Activated CD8-positive, alpha-beta T cell treated with anti-CD3 and anti-CD28 coated beads, Interleukin-2, amount 10 ng/mL, durations not matched to agents 7 days and 5 days (primary cell): ENCODE data around the gene XRCC2. TPM values are rescaled to one million over a fixed set of nuclear protein-coding genes. Genes with fewer than 3 reads are reported as not detected.
A peak's percentile ranks its signal among the peaks of the same experiment; 100 is the strongest.

Source experiments
- ATAC-seq: fragments of 150-1000 bp; cut with Tn5 transposase; one replicate; pipeline ENCODE4 v1.10.0; 2021; ENCODE audit warnings: moderate library complexity
- CTCF ChIA-PET: fragments of 350-600 bp; sonication (Branson Sonifier 250); formaldehyde crosslinking; loops from one replicate; lab custom pipeline; 2021; ENCODE audit warnings: antibody characterized with exemption; lab: Charles Lee
- POLR2A ChIA-PET: fragments of 350-600 bp; sonication (Branson Sonifier 250); formaldehyde crosslinking; loops from one replicate; lab custom pipeline; 2021; ENCODE audit warnings: antibody characterized with exemption; lab: Charles Lee
- DNase-seq: peaks from one replicate; pipeline ENCODE4 v3.0.0-alpha.2; 2020
- H3K27ac Mint-ChIP-seq: one replicate; pipeline ENCODE4 v1.8.0; 2021; ENCODE audit warnings: mild to moderate bottlenecking, mixed read lengths
- H3K27me3 Mint-ChIP-seq: one replicate; pipeline ENCODE4 v1.8.0; 2021; ENCODE audit warnings: low read depth, mixed read lengths
- H3K36me3 Mint-ChIP-seq: one replicate; pipeline ENCODE4 v1.8.0; 2021; ENCODE audit warnings: low read depth, mixed read lengths
- H3K4me1 Mint-ChIP-seq: one replicate; pipeline ENCODE4 v1.8.0; 2021; ENCODE audit warnings: low read depth, mixed read lengths
- H3K4me3 Mint-ChIP-seq: one replicate; pipeline ENCODE4 v1.8.0; 2021; ENCODE audit warnings: mild to moderate bottlenecking, mixed read lengths
- H3K9me3 Mint-ChIP-seq: one replicate; pipeline ENCODE4 v1.8.0; 2022; ENCODE audit warnings: mixed read lengths; ENCODE audit not compliant: insufficient read depth
- total RNA-seq, 2 experiments: library from RNA; stranded (reverse); gene quantifications; one replicate each; pipeline ENCODE4 v1.2.3, GENCODE V29; 2021

Gene XRCC2
- total RNA-seq, 2 experiments from 2014 or later, result 15.3 to 15.6 TPM

DNA sequence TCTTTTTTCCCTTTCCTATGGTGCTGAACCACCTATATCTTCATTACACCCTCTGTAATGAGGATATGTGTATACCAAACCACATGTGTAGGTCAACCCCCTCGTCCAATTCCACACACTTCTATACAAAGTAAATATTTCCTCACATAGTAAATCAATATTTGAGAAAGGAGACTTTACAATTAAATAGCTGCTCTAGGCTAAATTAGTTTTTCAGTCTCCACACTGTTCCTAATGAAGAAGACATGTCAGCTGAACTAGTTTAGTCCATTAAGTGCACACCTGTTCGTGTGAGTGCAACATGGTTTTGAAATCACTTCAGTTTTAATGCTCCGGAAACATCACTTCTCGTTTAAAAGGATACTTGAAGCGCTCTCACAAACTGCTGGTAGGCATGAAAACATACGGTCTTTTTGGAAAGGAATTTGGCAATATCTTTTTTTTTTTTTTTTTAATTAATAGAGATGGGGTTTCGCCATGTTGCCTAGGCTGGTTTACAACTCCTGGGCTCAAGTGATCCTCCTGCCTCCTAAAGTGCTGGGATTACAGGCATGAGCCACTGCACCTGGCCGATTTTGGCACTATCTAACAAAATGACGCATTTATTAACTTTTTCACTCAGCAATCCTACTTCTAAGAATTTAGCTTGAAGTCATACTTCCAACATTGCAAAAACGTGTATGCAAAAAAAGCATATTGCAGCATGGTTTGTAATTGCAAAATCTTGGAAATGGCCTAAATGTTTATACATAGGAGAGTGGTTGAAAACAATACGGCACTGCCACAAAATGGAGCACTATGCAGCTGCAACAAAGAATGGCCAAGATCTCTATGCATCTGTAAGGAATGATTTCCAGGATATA is 2.1 kb upstream of the XRCC2 start:
- no peaks in the 10 kb centered on the region for H3K27me3 Mint-ChIP-seq
- no peak overlapping the region for H3K27ac Mint-ChIP-seq
- peaks cover 12% of the 10 kb centered on the region for H3K4me1 Mint-ChIP-seq
- POLR2A ChIA-PET, result no interaction called here
- H3K4me3 Mint-ChIP-seq, result peak overlapping the region; percentile 43
- ATAC-seq (no peak), DNase-seq (no peak)
- no peaks in the 10 kb centered on the region for H3K9me3 Mint-ChIP-seq
- peaks cover 11% of the 10 kb centered on the region for H3K36me3 Mint-ChIP-seq
- CTCF ChIA-PET, result interaction anchor here (1.0 kb wide), 1 partner anchor 28 kb away, joined by 3 read pairs; no protein-coding TSS in a partner anchor

DNA sequence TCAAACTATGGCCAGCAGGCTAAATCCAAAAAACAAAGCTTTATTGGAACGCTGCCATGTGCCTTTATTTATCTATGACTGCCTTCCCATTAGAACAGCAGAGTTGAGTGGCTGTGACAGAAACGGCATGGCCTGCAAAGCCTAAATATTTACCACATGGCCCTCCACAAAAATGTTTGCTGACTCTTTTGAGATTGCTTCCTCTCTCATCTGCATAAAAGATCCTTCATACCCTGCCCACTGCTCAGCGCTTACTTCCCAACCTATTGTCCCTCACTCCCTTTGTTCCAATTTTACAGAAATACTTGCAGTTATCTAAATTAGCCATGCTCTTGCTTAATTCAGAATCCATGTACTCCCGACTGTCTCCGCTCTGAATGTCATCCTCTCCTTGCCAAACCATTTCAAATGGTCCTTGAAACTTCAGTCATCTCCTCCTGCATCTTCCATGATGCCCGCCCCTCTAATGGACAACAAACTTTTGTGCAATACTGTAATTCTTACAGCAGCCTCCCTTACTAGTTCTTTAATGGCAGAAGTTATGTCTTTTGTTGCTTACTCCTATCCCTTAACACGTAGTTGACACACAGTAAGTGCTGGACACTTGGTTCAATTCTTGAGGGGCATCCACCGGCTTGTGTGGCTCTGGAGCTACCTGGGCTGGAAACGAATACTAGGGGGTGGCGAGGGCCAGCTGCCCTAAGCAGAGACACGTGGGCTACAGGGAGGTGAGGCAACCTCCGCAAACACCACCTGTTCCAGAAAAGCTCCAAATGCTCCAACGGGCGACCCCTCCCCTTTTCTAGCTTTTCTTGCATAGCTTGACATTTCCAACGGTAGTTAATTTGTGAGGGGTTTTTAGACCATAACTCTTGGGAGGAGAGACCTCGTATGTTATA is 832 bp downstream of the XRCC2 start:
- Mint-ChIP-seq H3K27me3 (no peaks in the 10 kb centered on the region), H3K27ac (peak overlapping the region; percentile 98), H3K36me3 (peaks cover 23% of the 10 kb centered on the region), H3K4me3 (peak overlapping the region; percentile 89), H3K4me1 (peaks cover 18% of the 10 kb centered on the region), H3K9me3 (no peaks in the 10 kb centered on the region)
- ATAC-seq, result peak; percentile 47
- ChIA-PET CTCF (no interaction called here), POLR2A (no interaction called here)
- DNase-seq, result peak; percentile 38

DNA sequence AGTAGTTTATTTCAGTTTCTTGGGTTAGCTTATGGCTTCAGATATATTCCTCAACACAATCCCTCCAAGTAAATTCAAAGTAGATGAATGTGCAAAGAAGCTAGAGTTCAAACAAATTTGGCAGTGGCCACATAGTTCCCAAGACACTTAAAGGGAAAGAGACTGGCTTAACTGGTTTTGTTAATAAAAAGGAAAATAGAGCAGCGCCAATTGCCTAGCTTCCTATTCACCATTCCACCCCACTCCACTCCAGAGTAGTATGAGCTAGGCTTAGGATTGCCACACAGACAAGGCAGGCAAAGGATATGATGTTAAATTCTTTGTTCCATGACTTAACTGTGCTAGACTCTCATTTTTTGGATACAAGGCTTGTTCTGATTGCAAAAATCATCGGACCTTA is 2.0 kb downstream of the XRCC2 start:
- H3K27ac Mint-ChIP-seq, result no peak overlapping the region
- no peak for ATAC-seq
- no peak overlapping the region for H3K4me3 Mint-ChIP-seq

DNA sequence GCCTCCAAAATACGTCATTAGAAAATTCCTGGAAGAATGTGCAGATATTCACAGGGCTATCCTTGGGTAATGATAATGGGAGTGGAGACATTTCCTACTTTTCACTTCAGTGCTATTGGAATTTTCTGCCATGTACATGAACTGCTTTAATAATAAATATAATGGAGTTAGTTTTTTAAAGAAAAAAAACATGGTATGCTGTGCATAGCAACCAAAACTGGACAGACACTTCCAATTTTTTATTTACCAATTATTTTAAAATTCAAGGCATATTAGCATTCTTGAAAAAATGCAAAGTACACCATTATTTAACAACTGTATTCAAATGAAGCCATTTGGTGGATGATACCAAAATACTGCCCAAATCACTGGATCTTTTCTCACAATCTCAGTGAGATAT is 3.3 kb downstream of the XRCC2 start:
- Mint-ChIP-seq H3K9me3 (no peaks in the 10 kb centered on the region), H3K36me3 (peaks cover 36% of the 10 kb centered on the region), H3K4me3 (no peak overlapping the region), H3K4me1 (peaks cover 18% of the 10 kb centered on the region), H3K27me3 (no peaks in the 10 kb centered on the region), H3K27ac (no peak overlapping the region)
- DNase-seq (no peak), ATAC-seq (no peak)
- ChIA-PET CTCF (no interaction called here), POLR2A (no interaction called here)

More for the DNA sequence above, 2.0 kb downstream of the XRCC2 start:
- DNase-seq, result no peak
- Mint-ChIP-seq H3K4me1 (peaks cover 18% of the 10 kb centered on the region), H3K27me3 (no peaks in the 10 kb centered on the region), H3K9me3 (no peaks in the 10 kb centered on the region), H3K36me3 (peaks cover 27% of the 10 kb centered on the region)
- ChIA-PET CTCF (no interaction called here), POLR2A (no interaction called here)

- Mint-ChIP-seq H3K4me3 (no peak overlapping the region), H3K27me3 (no peaks in the 10 kb centered on the region), H3K4me1 (peaks cover 12% of the 10 kb centered on the region), H3K27ac (no peak overlapping the region), H3K9me3 (no peaks in the 10 kb centered on the region), H3K36me3 (peaks cover 34% of the 10 kb centered on the region)
- ATAC-seq (no peak), DNase-seq (no peak)
- ChIA-PET POLR2A (no interaction called here), CTCF (no interaction called here)
Observed at GRCh38 chr7:152669758-152670157, 6.2 kb downstream of the XRCC2 start.

GRCh38 chr7:152668975-152669374 is 7.0 kb downstream of the XRCC2 start:
- Mint-ChIP-seq H3K9me3 (no peaks in the 10 kb centered on the region), H3K27ac (no peak overlapping the region), H3K36me3 (peaks cover 33% of the 10 kb centered on the region), H3K27me3 (no peaks in the 10 kb centered on the region), H3K4me1 (peaks cover 8% of the 10 kb centered on the region), H3K4me3 (no peak overlapping the region)
- ATAC-seq (no peak), DNase-seq (no peak)
- ChIA-PET POLR2A (no interaction called here), CTCF (no interaction called here)

DNA sequence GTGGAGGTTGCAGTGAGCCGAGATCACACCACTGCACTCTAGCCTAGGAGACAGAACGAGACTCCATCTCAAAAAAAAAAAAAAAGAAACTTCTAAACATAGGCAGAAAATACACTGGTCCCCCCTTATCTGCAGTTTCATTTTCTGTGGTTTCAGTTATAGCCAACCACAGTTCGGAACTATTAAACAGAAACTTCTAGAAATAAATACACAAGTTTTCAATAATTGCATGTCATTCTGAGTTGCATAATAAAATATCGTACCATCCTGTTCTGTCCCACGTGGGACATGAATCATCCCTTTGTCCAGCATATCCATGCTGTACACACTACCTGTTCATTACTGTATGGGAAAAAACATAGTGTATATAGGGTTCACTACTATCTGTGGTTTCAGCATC is 8.0 kb downstream of the XRCC2 start:
- POLR2A ChIA-PET, result no interaction called here
- CTCF ChIA-PET, result no interaction called here
- Mint-ChIP-seq H3K4me3 (no peak overlapping the region), H3K36me3 (peaks cover 33% of the 10 kb centered on the region), H3K9me3 (no peaks in the 10 kb centered on the region), H3K27ac (no peak overlapping the region), H3K27me3 (no peaks in the 10 kb centered on the region), H3K4me1 (peaks cover 5% of the 10 kb centered on the region)
- DNase-seq (no peak), ATAC-seq (no peak)

DNA sequence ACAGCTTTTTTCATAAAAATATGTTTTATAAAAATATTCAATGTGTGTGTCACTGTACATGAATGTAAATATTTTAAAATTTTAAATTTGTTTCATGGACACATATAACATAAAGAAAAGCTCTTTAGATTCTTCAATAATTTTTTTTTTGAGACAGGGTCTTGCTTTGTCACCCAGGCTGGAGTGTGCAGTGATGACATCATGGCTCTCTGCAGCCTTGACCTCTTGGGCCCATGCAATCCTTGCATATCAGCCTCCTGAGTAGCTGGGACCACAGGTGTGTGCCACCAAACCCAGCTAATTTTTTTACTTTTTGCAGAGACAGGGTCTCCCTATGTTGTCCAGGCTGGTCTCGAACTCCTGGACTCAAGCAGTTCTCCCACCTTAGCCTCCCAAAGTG is 9.9 kb downstream of the XRCC2 start:
- H3K27ac Mint-ChIP-seq, result no peak overlapping the region
- DNase-seq (no peak), ATAC-seq (no peak)
- H3K4me3 Mint-ChIP-seq, result no peak overlapping the region
- no peaks in the 10 kb centered on the region for H3K27me3 Mint-ChIP-seq
- H3K36me3 Mint-ChIP-seq, result peaks cover 29% of the 10 kb centered on the region
- no peaks in the 10 kb centered on the region for H3K4me1 Mint-ChIP-seq
- POLR2A ChIA-PET, result no interaction called here
- CTCF ChIA-PET, result no interaction called here
- no peaks in the 10 kb centered on the region for H3K9me3 Mint-ChIP-seq

GRCh38 chr7:152664636-152665035 is 11.3 kb downstream of the XRCC2 start:
- DNase-seq, result no peak
- Mint-ChIP-seq H3K27me3 (no peaks in the 10 kb centered on the region), H3K4me3 (no peak overlapping the region), H3K4me1 (no peaks in the 10 kb centered on the region), H3K27ac (no peak overlapping the region), H3K36me3 (peaks cover 29% of the 10 kb centered on the region), H3K9me3 (no peaks in the 10 kb centered on the region)
- ChIA-PET POLR2A (no interaction called here), CTCF (no interaction called here)
- no peak for ATAC-seq

DNA sequence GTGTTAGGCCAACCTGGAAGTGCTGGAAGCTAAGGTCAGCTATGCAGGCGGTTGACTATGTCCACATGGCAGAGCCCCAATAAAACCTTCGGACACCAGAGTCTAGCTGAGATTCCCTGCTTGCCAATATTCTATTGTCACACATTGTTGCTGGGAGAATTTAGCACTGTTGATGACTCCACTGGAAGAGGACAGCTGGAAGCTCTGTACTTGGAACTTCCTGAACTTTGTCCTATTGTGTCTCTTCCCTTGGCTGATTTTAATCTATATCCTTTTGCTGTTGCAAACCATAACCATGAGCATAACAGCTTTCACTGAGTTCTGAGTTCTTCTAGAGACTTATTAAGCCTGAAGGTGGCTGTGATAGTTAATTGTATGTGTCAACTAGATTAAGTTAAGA is 12.0 kb downstream of the XRCC2 start:
- H3K27ac Mint-ChIP-seq, result no peak overlapping the region
- H3K36me3 Mint-ChIP-seq, result peaks cover 34% of the 10 kb centered on the region
- ATAC-seq (no peak), DNase-seq (no peak)
- no peaks in the 10 kb centered on the region for H3K27me3 Mint-ChIP-seq
- CTCF ChIA-PET, result interaction anchor here (0.6 kb wide), 1 partner anchor 520 kb away, joined by 3 read pairs; no protein-coding TSS in a partner anchor
- POLR2A ChIA-PET, result no interaction called here
- no peaks in the 10 kb centered on the region for H3K4me1 Mint-ChIP-seq
- H3K9me3 Mint-ChIP-seq, result no peaks in the 10 kb centered on the region
- H3K4me3 Mint-ChIP-seq, result no peak overlapping the region

DNA sequence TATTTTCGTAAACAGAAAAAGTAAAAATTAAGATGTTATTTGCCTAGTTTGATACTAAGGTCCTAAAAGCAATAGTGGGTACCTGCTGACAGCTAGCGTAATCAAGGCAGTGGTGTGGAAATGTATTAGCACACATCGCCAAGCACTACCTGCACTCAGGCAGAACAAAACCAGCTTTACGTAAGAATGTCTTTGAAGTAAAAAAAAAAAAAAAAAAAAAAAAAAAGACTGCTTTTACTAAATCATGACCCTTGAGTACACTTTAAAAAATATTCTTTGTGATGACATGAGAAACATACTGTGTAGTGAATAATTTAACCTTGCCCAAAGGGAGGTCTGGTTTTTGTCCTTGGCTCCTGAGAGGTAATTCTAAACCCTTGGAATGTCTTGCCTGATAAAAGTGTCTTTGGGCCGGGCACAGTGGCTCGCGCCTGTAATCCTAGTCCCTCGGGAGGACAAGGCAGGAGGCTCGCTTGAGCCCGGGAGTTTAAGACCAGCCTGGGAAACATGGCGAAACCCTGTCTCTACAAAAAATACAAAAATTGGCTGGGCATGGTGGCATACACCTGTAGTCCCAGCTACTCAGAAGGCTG is 12.7 kb downstream of the XRCC2 start:
- ChIA-PET POLR2A (no interaction called here), CTCF (no interaction called here)
- DNase-seq, result no peak
- H3K9me3 Mint-ChIP-seq, result no peaks in the 10 kb centered on the region
- H3K27me3 Mint-ChIP-seq, result no peaks in the 10 kb centered on the region
- H3K4me3 Mint-ChIP-seq, result no peak overlapping the region
- H3K36me3 Mint-ChIP-seq, result peaks cover 34% of the 10 kb centered on the region
- H3K27ac Mint-ChIP-seq, result no peak overlapping the region
- ATAC-seq, result no peak
- H3K4me1 Mint-ChIP-seq, result no peaks in the 10 kb centered on the region

- no peaks in the 10 kb centered on the region for H3K27me3 Mint-ChIP-seq
- H3K9me3 Mint-ChIP-seq, result no peaks in the 10 kb centered on the region
- H3K4me3 Mint-ChIP-seq, result no peak overlapping the region
- peaks cover 35% of the 10 kb centered on the region for H3K36me3 Mint-ChIP-seq
- H3K27ac Mint-ChIP-seq, result no peak overlapping the region
- ChIA-PET POLR2A (no interaction called here), CTCF (no interaction called here)
- DNase-seq (no peak), ATAC-seq (no peak)
- no peaks in the 10 kb centered on the region for H3K4me1 Mint-ChIP-seq
Observed at GRCh38 chr7:152661479-152661878, 14.5 kb downstream of the XRCC2 start.
